ENCODE measurements around the gene SRI. TPM values are rescaled to one million over a fixed set of nuclear protein-coding genes. Genes with fewer than 3 reads are reported as not detected.

SRI gene
- total RNA-seq, 1 experiment from 2014 or later: 110 TPM

- intact Hi-C loops (cut with micrococcal nuclease): no loop called here
- H3K4me3 Mint-ChIP-seq (ENCODE audit: unreplicated experiment): peak overlapping the region; percentile 84
- ChIA-PET POLR2A (interaction anchor here (0.7 to 1.2 kb wide), 4 partner anchors 33 to 741 kb away, joined by 3 read pairs; no protein-coding TSS in a partner anchor), CTCF (interaction anchor here (0.6 to 2.2 kb wide), 10 partner anchors 8 to 1993 kb away, joined by 3 to 8 read pairs (median 3); no protein-coding TSS in a partner anchor)
- no peaks in the 10 kb centered on the region for H3K9me3 Mint-ChIP-seq (ENCODE audit: unreplicated experiment)
- H3K36me3 Mint-ChIP-seq (ENCODE audit: insufficient read depth, unreplicated experiment): peaks cover 22% of the 10 kb centered on the region
- no TSS peak for BruUV-seq (replicated peaks)
- no peak for TF ChIP-seq CTCF (IDR thresholded peaks at IDR 0.05; ENCODE audit: unreplicated experiment)
- DNase-seq (ENCODE audit: unreplicated experiment): no peak
- H3K4me1 Mint-ChIP-seq (ENCODE audit: insufficient read depth, unreplicated experiment): peaks cover 6% of the 10 kb centered on the region
- peak overlapping the region; percentile 100 for H3K27ac Mint-ChIP-seq (ENCODE audit: low read depth, unreplicated experiment)
- H3K27me3 Mint-ChIP-seq (ENCODE audit: insufficient read depth, unreplicated experiment): no peaks in the 10 kb centered on the region
These were observed 1.5 kb downstream of the SRI start for GRCh38 chr7:88218429-88218745.

GRCh38 chr7:88217675-88218428, 2.0 kb downstream of the SRI start:
- H3K27me3 Mint-ChIP-seq (ENCODE audit: insufficient read depth, unreplicated experiment): no peaks in the 10 kb centered on the region
- no peak for DNase-seq (ENCODE audit: unreplicated experiment)
- H3K4me3 Mint-ChIP-seq (ENCODE audit: unreplicated experiment): peak overlapping the region; percentile 84
- no peak overlapping the region for H3K27ac Mint-ChIP-seq (ENCODE audit: low read depth, unreplicated experiment)
- ChIA-PET POLR2A (interaction anchor here (0.6 to 1.2 kb wide), 6 partner anchors 9 to 589 kb away, joined by 3 to 4 read pairs (median 3); no protein-coding TSS in a partner anchor), CTCF (interaction anchor here (0.6 to 2.2 kb wide), 8 partner anchors 9 to 1993 kb away, joined by 3 to 8 read pairs (median 3); no protein-coding TSS in a partner anchor)
- no peak for TF ChIP-seq CTCF (IDR thresholded peaks at IDR 0.05; ENCODE audit: unreplicated experiment)
- H3K36me3 Mint-ChIP-seq (ENCODE audit: insufficient read depth, unreplicated experiment): peaks cover 22% of the 10 kb centered on the region
- no TSS peak for BruUV-seq (replicated peaks)
- intact Hi-C loops (cut with micrococcal nuclease): no loop called here
- no peaks in the 10 kb centered on the region for H3K9me3 Mint-ChIP-seq (ENCODE audit: unreplicated experiment)
- peaks cover 6% of the 10 kb centered on the region for H3K4me1 Mint-ChIP-seq (ENCODE audit: insufficient read depth, unreplicated experiment)

GRCh38 chr7:88216276-88216675, 3.6 kb downstream of the SRI start:
- intact Hi-C loops (cut with micrococcal nuclease): no loop called here
- Mint-ChIP-seq H3K4me3 (ENCODE audit: unreplicated experiment) (no peak overlapping the region), H3K4me1 (ENCODE audit: insufficient read depth, unreplicated experiment) (peaks cover 6% of the 10 kb centered on the region), H3K36me3 (ENCODE audit: insufficient read depth, unreplicated experiment) (peaks cover 27% of the 10 kb centered on the region), H3K27ac (ENCODE audit: low read depth, unreplicated experiment) (no peak overlapping the region), H3K27me3 (ENCODE audit: insufficient read depth, unreplicated experiment) (no peaks in the 10 kb centered on the region), H3K9me3 (ENCODE audit: unreplicated experiment) (no peaks in the 10 kb centered on the region)
- CTCF ChIA-PET: interaction anchor here (0.6 to 0.9 kb wide), 3 partner anchors 8 to 456 kb away, joined by 3 to 5 read pairs (median 3); no protein-coding TSS in a partner anchor
- POLR2A ChIA-PET: no interaction called here
- no TSS peak for BruUV-seq (replicated peaks)
- no peak for TF ChIP-seq CTCF (IDR thresholded peaks at IDR 0.05; ENCODE audit: unreplicated experiment)
- no peak for DNase-seq (ENCODE audit: unreplicated experiment)

GRCh38 chr7:88215295-88215694, 4.5 kb downstream of the SRI start:
- Mint-ChIP-seq H3K4me1 (ENCODE audit: insufficient read depth, unreplicated experiment) (peaks cover 6% of the 10 kb centered on the region), H3K27me3 (ENCODE audit: insufficient read depth, unreplicated experiment) (no peaks in the 10 kb centered on the region), H3K4me3 (ENCODE audit: unreplicated experiment) (no peak overlapping the region), H3K9me3 (ENCODE audit: unreplicated experiment) (no peaks in the 10 kb centered on the region), H3K27ac (ENCODE audit: low read depth, unreplicated experiment) (no peak overlapping the region), H3K36me3 (ENCODE audit: insufficient read depth, unreplicated experiment) (peaks cover 32% of the 10 kb centered on the region)
- BruUV-seq (replicated peaks): no TSS peak
- no peak for TF ChIP-seq CTCF (IDR thresholded peaks at IDR 0.05; ENCODE audit: unreplicated experiment)
- ChIA-PET CTCF (interaction anchor here (1.3 kb wide), 1 partner anchor 10 kb away, joined by 4 read pairs; no protein-coding TSS in a partner anchor), POLR2A (interaction anchor here (1.1 kb wide), 1 partner anchor 11 kb away, joined by 3 read pairs; no protein-coding TSS in a partner anchor)
- DNase-seq (ENCODE audit: unreplicated experiment): no peak
- intact Hi-C loops (cut with micrococcal nuclease): no loop called here

All from MCF 10A (cell line).